HEK293T (cell line): ENCODE measurements around the gene MAIP1.

Source experiments
- BHLHE40 ChIP-seq: fragments of 450-650 bp; IDR thresholded peaks from 2 replicates; pipeline ENCODE4 v1.6.1; 2016; ENCODE audit warnings: mild to moderate bottlenecking, moderate library complexity, borderline replicate concordance
- FOXA1 ChIP-seq: fragments of 450-650 bp; IDR thresholded peaks from 2 replicates; pipeline ENCODE4 v1.6.1; 2016; ENCODE audit warnings: mild to moderate bottlenecking
- FOXM1 ChIP-seq: fragments of 450-650 bp; IDR thresholded peaks from 2 replicates; pipeline ENCODE4 v1.6.1; 2017; ENCODE audit warnings: mild to moderate bottlenecking, borderline replicate concordance
- TARDBP ChIP-seq: fragments of 450-650 bp; IDR thresholded peaks from 2 replicates; pipeline ENCODE4 v1.6.1; 2016
- TF ChIP-seq, protein P1 (sequence below): fragments of 450-650 bp; IDR thresholded peaks from 2 replicates; pipeline ENCODE4 v1.6.1; 2016

DNA sequence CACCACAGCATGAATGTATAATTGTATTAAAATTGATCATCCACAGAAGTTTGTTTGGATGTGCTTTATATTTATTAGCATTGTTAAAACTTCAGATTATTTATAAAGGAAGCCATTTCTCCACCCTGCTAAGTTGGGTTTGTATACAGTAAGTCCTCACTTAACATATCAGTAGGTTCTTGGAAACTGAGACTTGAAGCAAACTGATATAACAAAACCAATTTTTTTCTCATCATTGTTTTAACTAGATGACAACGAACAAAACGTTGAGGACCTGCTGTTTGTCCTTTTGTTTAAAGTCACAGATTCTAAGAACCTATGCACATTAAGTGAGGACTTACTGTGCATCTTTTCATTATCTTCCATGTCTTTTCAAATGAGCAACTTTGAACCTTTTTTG, 27.2 kb upstream of the MAIP1 start:
- no peak for TF ChIP-seq BHLHE40
- TF ChIP-seq, protein P1, sequence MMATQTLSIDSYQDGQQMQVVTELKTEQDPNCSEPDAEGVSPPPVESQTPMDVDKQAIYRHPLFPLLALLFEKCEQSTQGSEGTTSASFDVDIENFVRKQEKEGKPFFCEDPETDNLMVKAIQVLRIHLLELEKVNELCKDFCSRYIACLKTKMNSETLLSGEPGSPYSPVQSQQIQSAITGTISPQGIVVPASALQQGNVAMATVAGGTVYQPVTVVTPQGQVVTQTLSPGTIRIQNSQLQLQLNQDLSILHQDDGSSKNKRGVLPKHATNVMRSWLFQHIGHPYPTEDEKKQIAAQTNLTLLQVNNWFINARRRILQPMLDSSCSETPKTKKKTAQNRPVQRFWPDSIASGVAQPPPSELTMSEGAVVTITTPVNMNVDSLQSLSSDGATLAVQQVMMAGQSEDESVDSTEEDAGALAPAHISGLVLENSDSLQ = no peak
- no peak for TF ChIP-seq FOXA1
- TF ChIP-seq TARDBP = no peak
- no peak for TF ChIP-seq FOXM1
